Hepatocyte (in vitro differentiated cells): Measurements from ENCODE around the gene ICA1. TPM values are rescaled to one million over a fixed set of nuclear protein-coding genes. Genes with fewer than 3 reads are reported as not detected.

Source experiments
- DNase-seq: peaks from one replicate; pipeline ENCODE4 v3.0.0-alpha.2; 2016; ENCODE audit warnings: low spot score
- H2AFZ ChIP-seq: fragments of 200-600 bp; sonication (generic); 2 replicates; pipeline ENCODE4 v1.6.0; 2016; ENCODE audit warnings: antibody characterized with exemption, mild to moderate bottlenecking
- H3K27ac ChIP-seq: fragments of 200-600 bp; sonication (generic); 2 replicates; pipeline ENCODE4 v1.5.1; 2016; ENCODE audit warnings: mild to moderate bottlenecking
- H3K27me3 ChIP-seq: fragments of 200-600 bp; sonication (generic); 2 replicates; pipeline ENCODE4 v1.6.1; 2016
- H3K36me3 ChIP-seq: fragments of 200-600 bp; sonication (generic); replicated peaks from 2 replicates; pipeline ENCODE4 v1.5.1; 2016; ENCODE audit warnings: low read depth; ENCODE audit not compliant: insufficient read depth
- H3K4me1 ChIP-seq: fragments of 200-600 bp; sonication (generic); 2 replicates; pipeline ENCODE4 v1.5.1; 2016; ENCODE audit warnings: mild to moderate bottlenecking, moderate library complexity; ENCODE audit not compliant: insufficient read depth
- H3K4me2 ChIP-seq: fragments of 200-600 bp; sonication (generic); 2 replicates; pipeline ENCODE4 v1.6.0; 2016
- H3K4me3 ChIP-seq: fragments of 200-600 bp; sonication (generic); 2 replicates; pipeline ENCODE4 v1.5.1; 2016; ENCODE audit warnings: mild to moderate bottlenecking
- H3K79me2 ChIP-seq: fragments of 200-600 bp; sonication (generic); 2 replicates; pipeline ENCODE4 v1.6.0; 2017; ENCODE audit warnings: mild to moderate bottlenecking
- H3K9me2 ChIP-seq: fragments of 200-600 bp; sonication (generic); replicated peaks from 2 replicates; pipeline ENCODE4 v1.6.0; 2017; ENCODE audit warnings: mild to moderate bottlenecking; ENCODE audit not compliant: insufficient read depth
- H3K9me3 ChIP-seq: fragments of 200-600 bp; sonication (generic); 2 replicates; pipeline ENCODE4 v1.5.1; 2016; ENCODE audit warnings: low read depth, mild to moderate bottlenecking
- H4K20me1 ChIP-seq: fragments of 200-600 bp; sonication (generic); 2 replicates; pipeline ENCODE4 v1.6.0; 2016; ENCODE audit warnings: mild to moderate bottlenecking; ENCODE audit not compliant: insufficient read depth, poor library complexity, severe bottlenecking
- EZH2 ChIP-seq: fragments of 200-600 bp; sonication (generic); IDR thresholded peaks from 2 replicates; pipeline ENCODE4 v1.6.1; 2016; ENCODE audit warnings: antibody characterized with exemption, mild to moderate bottlenecking, borderline replicate concordance
- EZH2phosphoT487 ChIP-seq: fragments of 200-600 bp; sonication (generic); IDR thresholded peaks from one replicate; pipeline ENCODE4 v1.6.1; 2018; ENCODE audit warnings: antibody characterized with exemption, mild to moderate bottlenecking, low read depth, moderate library complexity; ENCODE audit not compliant: unreplicated experiment, severe bottlenecking
- WGBS: methylation state at CpG from one replicate; pipeline ENCODE4 v1.1.6; 2016; ENCODE audit warnings: low lambda C conversion rate; ENCODE audit errors: missing lambda C conversion rate; 5-methylcytosine and 5-hydroxymethylcytosine counted together
- polyA plus RNA-seq: library from polyadenylated mRNA; unstranded; fragments of >200 nt; fragmentation: Nextera tagmentation; extraction: Ambion mirVana; gene quantifications from 2 replicates; pipeline ENCODE4 v1.2.1, GENCODE V29; 2016
- total RNA-seq: library from RNA; depleted of rRNA; stranded (reverse); fragments of >200 nt; gene quantifications from 2 replicates; pipeline ENCODE4 v1.2.3, GENCODE V29; 2014
- TF ChIP-seq, protein P1 (sequence below): fragments of 200-600 bp; sonication (generic); IDR thresholded peaks from 2 replicates; pipeline ENCODE4 v1.5.1; 2016; ENCODE audit warnings: antibody characterized with exemption, mild to moderate bottlenecking; ENCODE audit not compliant: poor library complexity

ICA1 gene
- total and polyA plus RNA-seq, 2 experiments from 2014 or later = 32.9 to 40.1 TPM

DNA sequence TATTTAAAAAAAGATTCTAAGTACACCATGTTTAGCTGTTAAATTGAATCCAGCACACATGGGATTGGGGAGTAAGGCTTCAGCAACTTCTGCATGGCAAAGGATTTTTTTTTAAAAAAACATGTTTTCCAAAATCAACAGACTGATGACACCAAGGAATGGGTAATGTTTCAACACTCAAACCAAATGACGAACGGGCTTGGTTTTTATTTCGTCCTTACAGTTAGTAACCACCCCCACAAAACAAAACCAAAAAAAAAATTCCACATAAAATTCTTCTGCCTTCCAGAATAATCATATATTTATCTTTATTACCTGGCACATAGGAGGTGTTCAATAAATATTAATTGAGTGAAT is 45.7 kb downstream of the ICA1 start:
- no peaks in the 10 kb centered on the region for H3K79me2 ChIP-seq
- H3K36me3 ChIP-seq = no peaks in the 10 kb centered on the region
- no peaks in the 10 kb centered on the region for H3K9me3 ChIP-seq
- H2AFZ ChIP-seq = no peak overlapping the region
- H3K27me3 ChIP-seq = no peaks in the 10 kb centered on the region
- no peaks in the 10 kb centered on the region for H3K9me2 ChIP-seq
- H3K27ac ChIP-seq = no peak overlapping the region
- no peak for DNase-seq
- no peaks in the 10 kb centered on the region for H4K20me1 ChIP-seq
- H3K4me3 ChIP-seq = no peak overlapping the region
- 90% methylated on average over 3 of the region's 3 CpGs for WGBS
- TF ChIP-seq EZH2 (no peak), EZH2phosphoT487 (no peak)
- TF ChIP-seq, protein P1, sequence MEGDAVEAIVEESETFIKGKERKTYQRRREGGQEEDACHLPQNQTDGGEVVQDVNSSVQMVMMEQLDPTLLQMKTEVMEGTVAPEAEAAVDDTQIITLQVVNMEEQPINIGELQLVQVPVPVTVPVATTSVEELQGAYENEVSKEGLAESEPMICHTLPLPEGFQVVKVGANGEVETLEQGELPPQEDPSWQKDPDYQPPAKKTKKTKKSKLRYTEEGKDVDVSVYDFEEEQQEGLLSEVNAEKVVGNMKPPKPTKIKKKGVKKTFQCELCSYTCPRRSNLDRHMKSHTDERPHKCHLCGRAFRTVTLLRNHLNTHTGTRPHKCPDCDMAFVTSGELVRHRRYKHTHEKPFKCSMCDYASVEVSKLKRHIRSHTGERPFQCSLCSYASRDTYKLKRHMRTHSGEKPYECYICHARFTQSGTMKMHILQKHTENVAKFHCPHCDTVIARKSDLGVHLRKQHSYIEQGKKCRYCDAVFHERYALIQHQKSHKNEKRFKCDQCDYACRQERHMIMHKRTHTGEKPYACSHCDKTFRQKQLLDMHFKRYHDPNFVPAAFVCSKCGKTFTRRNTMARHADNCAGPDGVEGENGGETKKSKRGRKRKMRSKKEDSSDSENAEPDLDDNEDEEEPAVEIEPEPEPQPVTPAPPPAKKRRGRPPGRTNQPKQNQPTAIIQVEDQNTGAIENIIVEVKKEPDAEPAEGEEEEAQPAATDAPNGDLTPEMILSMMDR = no peak
- no peak overlapping the region for H3K4me2 ChIP-seq
- H3K4me1 ChIP-seq = peaks cover 4% of the 10 kb centered on the region

DNA sequence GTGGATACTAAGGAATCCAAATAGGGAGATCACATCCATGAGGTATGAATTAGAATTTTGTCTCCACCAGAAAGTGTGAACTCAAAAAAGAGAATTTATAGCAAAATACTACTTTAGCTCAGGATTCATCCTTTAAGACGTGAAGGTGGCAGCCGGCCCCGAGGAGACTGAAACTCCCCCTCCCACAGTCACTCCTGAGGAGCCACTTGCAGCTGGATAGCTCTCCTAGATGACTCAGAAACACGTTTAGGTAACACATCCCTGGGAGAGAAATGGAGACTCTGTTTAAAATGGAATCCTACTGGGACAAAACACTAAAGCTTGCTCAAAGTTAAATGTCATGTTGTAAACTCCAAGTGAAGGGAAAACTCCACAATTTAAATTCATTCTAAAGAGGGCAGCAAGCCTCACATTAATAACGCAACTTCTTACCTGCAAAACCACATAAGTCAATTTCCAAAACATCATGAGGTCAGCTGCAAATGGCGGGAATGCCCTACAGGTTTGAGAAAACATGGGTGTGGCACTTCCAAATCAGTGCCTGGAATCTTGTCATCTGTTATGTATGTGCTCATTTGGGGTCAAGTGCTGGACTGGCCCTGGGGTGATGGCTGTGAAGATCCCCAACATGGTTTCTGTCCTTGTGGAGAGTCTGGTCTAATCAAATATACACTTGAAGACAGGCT is 46.2 kb downstream of the ICA1 start:
- Histone ChIP-seq H3K36me3 (no peaks in the 10 kb centered on the region), H3K9me2 (no peaks in the 10 kb centered on the region), H2AFZ (no peak overlapping the region), H3K4me2 (no peak overlapping the region), H3K27me3 (no peaks in the 10 kb centered on the region), H4K20me1 (no peaks in the 10 kb centered on the region), H3K4me1 (peaks cover 4% of the 10 kb centered on the region), H3K79me2 (no peaks in the 10 kb centered on the region), H3K9me3 (no peaks in the 10 kb centered on the region), H3K4me3 (no peak overlapping the region), H3K27ac (no peak overlapping the region)
- WGBS = 83% methylated on average over 6 of the region's 6 CpGs
- DNase-seq = no peak
- TF ChIP-seq EZH2phosphoT487 (no peak), EZH2 (no peak)
- TF ChIP-seq, protein P1 = no peak

DNA sequence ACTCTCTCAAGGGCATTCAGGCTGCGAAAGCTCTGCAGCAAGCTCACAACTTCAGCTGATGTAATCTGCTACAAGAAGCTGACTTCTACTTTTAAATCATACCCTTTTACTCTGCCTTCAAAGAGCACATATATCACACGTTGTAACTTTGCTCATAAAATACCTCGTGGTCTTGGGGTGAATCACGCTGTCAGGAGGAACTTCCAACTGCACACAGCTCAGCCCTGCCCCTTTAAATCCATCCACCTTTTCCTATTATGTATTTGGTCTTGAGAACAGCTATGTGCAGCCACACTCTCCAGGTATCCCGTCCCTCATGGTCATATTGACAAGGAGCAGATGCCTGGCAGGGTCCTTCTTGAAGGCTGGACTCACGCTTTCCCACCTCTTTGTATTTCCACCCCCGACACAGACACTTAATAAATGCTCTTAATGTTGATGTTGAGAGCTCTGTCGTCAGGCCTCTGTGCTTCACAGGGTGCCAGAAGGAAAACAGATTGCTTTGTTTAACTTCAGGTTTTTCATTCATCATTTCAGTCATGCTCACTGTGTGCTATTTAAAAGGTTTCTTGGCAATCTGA is 47.6 kb downstream of the ICA1 start:
- no peaks in the 10 kb centered on the region for H3K36me3 ChIP-seq
- DNase-seq = peak; percentile 47
- H2AFZ ChIP-seq = no peak overlapping the region
- peak overlapping the region; percentile 21 for H3K4me2 ChIP-seq
- WGBS = 34% methylated on average over 8 of the region's 8 CpGs
- TF ChIP-seq EZH2 = no peak
- TF ChIP-seq, protein P1 = no peak
- no peak for TF ChIP-seq EZH2phosphoT487
- no peaks in the 10 kb centered on the region for H4K20me1 ChIP-seq
- H3K9me2 ChIP-seq = no peaks in the 10 kb centered on the region
- H3K4me1 ChIP-seq = peaks cover 4% of the 10 kb centered on the region
- H3K27ac ChIP-seq = no peak overlapping the region
- H3K4me3 ChIP-seq = no peak overlapping the region
- no peaks in the 10 kb centered on the region for H3K27me3 ChIP-seq
- no peaks in the 10 kb centered on the region for H3K79me2 ChIP-seq
- no peaks in the 10 kb centered on the region for H3K9me3 ChIP-seq
